Liver (tissue), 9 donors: ENCODE results near the gene HJURP. TPM values are rescaled to one million over a fixed set of nuclear protein-coding genes. Genes with fewer than 3 reads are reported as not detected.

Experiments
- DNase-seq: peaks from one replicate; pipeline ENCODE4 v3.0.0-alpha.2; 2017; ENCODE audit warnings: low spot score
- H3K27ac ChIP-seq, 2 donors: one replicate each; pipeline ENCODE4 v1.7.0; 2013; ENCODE audit warnings: inconsistent platforms in 2 of 2, low read length in 2 of 2, control low read depth in 1 of 2, low read depth in 1 of 2, mild to moderate bottlenecking in 1 of 2
- H3K27me3 ChIP-seq, 4 donors: one replicate each; pipeline versions ENCODE4 v1.6.1 to v1.7.0; 2013; ENCODE audit warnings: low read length in 3 of 4, inconsistent platforms in 1 of 4, mild to moderate bottlenecking in 1 of 4, moderate library complexity in 1 of 4; ENCODE audit not compliant: control insufficient read depth in 4 of 4, insufficient read depth in 4 of 4
- H3K36me3 ChIP-seq, 4 donors: one replicate each; pipeline versions ENCODE4 v1.6.1 to v1.7.0; 2013; ENCODE audit warnings: low read length in 3 of 4, mild to moderate bottlenecking in 3 of 4, low read depth in 1 of 4, moderate library complexity in 1 of 4; ENCODE audit not compliant: control insufficient read depth in 4 of 4, insufficient read depth in 3 of 4
- H3K4me1 ChIP-seq, 4 donors: one replicate each; pipeline versions ENCODE4 v1.6.1 to v1.7.0; 2013; ENCODE audit warnings: low read length in 3 of 4, mild to moderate bottlenecking in 3 of 4, moderate library complexity in 1 of 4; ENCODE audit not compliant: control insufficient read depth in 4 of 4, insufficient read depth in 4 of 4
- H3K4me3 ChIP-seq, 3 donors: one replicate each; pipeline versions ENCODE4 v1.6.1 to v1.7.0; 2013; ENCODE audit warnings: low read length in 3 of 3, control low read depth in 1 of 3, low read depth in 1 of 3, mild to moderate bottlenecking in 1 of 3
- H3K9ac ChIP-seq, 2 donors: one replicate each; pipeline ENCODE4 v1.7.0; 2013; ENCODE audit warnings: low read length in 2 of 2, mild to moderate bottlenecking in 2 of 2, moderate library complexity in 2 of 2, control low read depth in 1 of 2, low read depth in 1 of 2
- H3K9me3 ChIP-seq, 4 donors: one replicate each; pipeline versions ENCODE4 v1.6.1 to v1.7.0; 2013; ENCODE audit warnings: low read length in 3 of 4; ENCODE audit not compliant: control insufficient read depth in 4 of 4
- EGR1 ChIP-seq, 2 donors: IDR thresholded peaks; 2 replicates each; pipeline ENCODE4 v1.6.1; 2016 to 2018; ENCODE audit warnings: antibody characterized with exemption in 2 of 2, low read depth in 2 of 2
- FOXA1 ChIP-seq: IDR thresholded peaks from 2 replicates; pipeline ENCODE4 v1.6.1; 2016; ENCODE audit warnings: antibody characterized with exemption
- FOXA2 ChIP-seq: IDR thresholded peaks from 2 replicates; pipeline ENCODE4 v1.6.1; 2016; ENCODE audit warnings: antibody characterized with exemption
- GABPA ChIP-seq, 2 donors: IDR thresholded peaks in 1 of 2; conservative IDR thresholded peaks in 1 of 2; 2 replicates each; pipeline ENCODE4 v1.6.1; 2016; ENCODE audit warnings: antibody characterized with exemption in 2 of 2, mild to moderate bottlenecking in 1 of 2, moderate library complexity in 1 of 2
- HNF4G ChIP-seq: IDR thresholded peaks from 2 replicates; pipeline ENCODE4 v1.6.1; 2016; ENCODE audit warnings: antibody characterized with exemption
- JUND ChIP-seq, 2 donors: IDR thresholded peaks; 2 replicates each; pipeline ENCODE4 v1.6.1; 2016; ENCODE audit warnings: antibody characterized with exemption in 2 of 2
- NR2F2 ChIP-seq: IDR thresholded peaks from 2 replicates; pipeline ENCODE4 v1.6.1; 2016; ENCODE audit warnings: antibody characterized with exemption
- REST ChIP-seq: IDR thresholded peaks from 2 replicates; pipeline ENCODE4 v1.6.1; 2016; ENCODE audit warnings: antibody characterized with exemption, mild to moderate bottlenecking
- RXRA ChIP-seq, 2 donors: IDR thresholded peaks; 2 replicates each; pipeline ENCODE4 v1.6.1; 2017 to 2018; ENCODE audit warnings: antibody characterized with exemption in 2 of 2, mild to moderate bottlenecking in 1 of 2
- SP1 ChIP-seq: IDR thresholded peaks from 2 replicates; pipeline ENCODE4 v1.6.1; 2018; ENCODE audit warnings: antibody characterized with exemption, mild to moderate bottlenecking
- YY1 ChIP-seq: IDR thresholded peaks from 2 replicates; pipeline ENCODE4 v1.6.1; 2016; ENCODE audit warnings: antibody characterized with exemption, mild to moderate bottlenecking
- WGBS: extraction: QIAGEN DNeasy Blood & Tissue Kit; methylation state at CpG from one replicate; pipeline ENCODE4 v1.1.7; 2013; 5-methylcytosine and 5-hydroxymethylcytosine counted together
- polyA plus RNA-seq, 2 donors: library from polyadenylated mRNA; stranded (reverse) in 1 of 2; unstranded in 1 of 2; fragments of 200-250 nt in 1 of 2; fragments of >200 nt in 1 of 2; fragmentation: Nextera tagmentation in 1 of 2; extraction: Ambion mirVana in 1 of 2; gene quantifications; one replicate each; pipeline versions ENCODE4 v1.2.1 to v1.2.3, GENCODE V29; 2013 to 2015
- total RNA-seq, 2 donors: library from RNA; depleted of rRNA; stranded (reverse); fragments of >200 nt; gene quantifications; one replicate each; pipeline ENCODE4 v1.2.3, GENCODE V29; 2014
- TF ChIP-seq, protein P1 (sequence below): IDR thresholded peaks from 2 replicates; pipeline ENCODE4 v1.6.1; 2016; ENCODE audit warnings: antibody characterized with exemption
- TF ChIP-seq, protein P2 (sequence below): fragments of 150-350 bp; IDR thresholded peaks from 2 replicates; pipeline ENCODE4 v1.5.1; 2017; ENCODE audit warnings: improper control_type of control experiment, low read depth, low read length; ENCODE audit not compliant: missing input control
- donor health status: healthy.
- donor health status: healthy.
- donor health status: healthy.
- donor health status: healthy.
- donor health status: healthy.

The HJURP gene
- total and polyA plus RNA-seq, 4 donors, result 0.08 to 32.9 (median 1.4) TPM

DNA sequence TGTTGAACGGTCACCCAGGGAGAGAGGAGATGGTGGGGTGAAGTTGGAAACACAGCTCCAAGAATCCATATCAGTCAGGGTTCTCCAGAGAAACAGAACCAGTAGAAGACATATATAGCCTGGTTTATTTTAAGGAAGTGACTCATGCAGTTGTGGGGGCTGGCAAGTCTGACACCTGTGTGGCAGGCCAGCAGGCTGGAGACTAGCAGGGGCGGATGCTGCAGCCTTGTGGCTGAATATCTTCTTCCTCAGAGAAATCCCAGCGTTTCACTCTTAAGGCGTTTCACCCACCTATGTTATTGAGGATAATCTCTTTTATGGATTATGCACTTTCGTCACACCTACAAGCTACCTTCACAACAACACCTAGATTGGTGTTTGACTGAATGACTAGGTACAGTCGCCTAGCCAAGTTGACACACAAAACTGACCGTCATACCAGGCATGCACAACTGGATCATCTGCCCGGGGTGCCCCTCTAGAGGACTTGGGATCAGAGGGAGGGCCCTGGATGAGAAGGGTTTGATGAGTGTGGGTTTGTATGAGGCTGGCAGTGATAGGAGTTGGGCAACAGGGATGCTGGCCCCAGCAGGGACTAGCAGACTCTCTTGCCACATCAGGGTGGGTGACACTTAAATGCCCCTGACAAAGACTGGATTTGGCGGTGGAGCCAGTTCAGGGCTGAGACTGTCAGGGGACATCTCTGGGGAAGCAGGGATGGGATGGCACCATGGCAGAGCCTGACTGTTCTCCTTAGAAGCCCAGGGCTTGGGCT is 52.8 kb downstream of the HJURP start:
- Histone ChIP-seq H3K4me3 (no peak overlapping the region), H3K9me3 (no peaks in the 10 kb centered on the region), H3K27me3 (no peaks in the 10 kb centered on the region), H3K27ac (no peak overlapping the region), H3K36me3 (no peaks in the 10 kb centered on the region), H3K4me1 (no peaks in the 10 kb centered on the region), H3K9ac (no peak overlapping the region)
- WGBS, result 81% methylated on average over 9 of the region's 9 CpGs
- peak; percentile 27 for DNase-seq
- TF ChIP-seq JUND (IDR thresholded peaks at IDR 0.05) (no peak), HNF4G (no peak), EGR1 (IDR thresholded peaks at IDR 0.05; ENCODE audit: low read depth in 2 of 2) (no peak), FOXA1 (no peak), NR2F2 (no peak), SP1 (no peak), GABPA (IDR thresholded peaks at IDR 0.05 in 1 of 2, conservative IDR thresholded peaks at IDR 0.05 in 1 of 2) (no peak), REST (no peak)
- TF ChIP-seq, protein P1, sequence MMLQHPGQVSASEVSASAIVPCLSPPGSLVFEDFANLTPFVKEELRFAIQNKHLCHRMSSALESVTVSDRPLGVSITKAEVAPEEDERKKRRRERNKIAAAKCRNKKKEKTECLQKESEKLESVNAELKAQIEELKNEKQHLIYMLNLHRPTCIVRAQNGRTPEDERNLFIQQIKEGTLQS, result no peak
- TF ChIP-seq, protein P2, sequence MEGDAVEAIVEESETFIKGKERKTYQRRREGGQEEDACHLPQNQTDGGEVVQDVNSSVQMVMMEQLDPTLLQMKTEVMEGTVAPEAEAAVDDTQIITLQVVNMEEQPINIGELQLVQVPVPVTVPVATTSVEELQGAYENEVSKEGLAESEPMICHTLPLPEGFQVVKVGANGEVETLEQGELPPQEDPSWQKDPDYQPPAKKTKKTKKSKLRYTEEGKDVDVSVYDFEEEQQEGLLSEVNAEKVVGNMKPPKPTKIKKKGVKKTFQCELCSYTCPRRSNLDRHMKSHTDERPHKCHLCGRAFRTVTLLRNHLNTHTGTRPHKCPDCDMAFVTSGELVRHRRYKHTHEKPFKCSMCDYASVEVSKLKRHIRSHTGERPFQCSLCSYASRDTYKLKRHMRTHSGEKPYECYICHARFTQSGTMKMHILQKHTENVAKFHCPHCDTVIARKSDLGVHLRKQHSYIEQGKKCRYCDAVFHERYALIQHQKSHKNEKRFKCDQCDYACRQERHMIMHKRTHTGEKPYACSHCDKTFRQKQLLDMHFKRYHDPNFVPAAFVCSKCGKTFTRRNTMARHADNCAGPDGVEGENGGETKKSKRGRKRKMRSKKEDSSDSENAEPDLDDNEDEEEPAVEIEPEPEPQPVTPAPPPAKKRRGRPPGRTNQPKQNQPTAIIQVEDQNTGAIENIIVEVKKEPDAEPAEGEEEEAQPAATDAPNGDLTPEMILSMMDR, result no peak

GRCh38 chr2:233800208-233800607 is 54.1 kb downstream of the HJURP start:
- TF ChIP-seq JUND (IDR thresholded peaks at IDR 0.05), result no peak
- no peak for TF ChIP-seq FOXA2

DNA sequence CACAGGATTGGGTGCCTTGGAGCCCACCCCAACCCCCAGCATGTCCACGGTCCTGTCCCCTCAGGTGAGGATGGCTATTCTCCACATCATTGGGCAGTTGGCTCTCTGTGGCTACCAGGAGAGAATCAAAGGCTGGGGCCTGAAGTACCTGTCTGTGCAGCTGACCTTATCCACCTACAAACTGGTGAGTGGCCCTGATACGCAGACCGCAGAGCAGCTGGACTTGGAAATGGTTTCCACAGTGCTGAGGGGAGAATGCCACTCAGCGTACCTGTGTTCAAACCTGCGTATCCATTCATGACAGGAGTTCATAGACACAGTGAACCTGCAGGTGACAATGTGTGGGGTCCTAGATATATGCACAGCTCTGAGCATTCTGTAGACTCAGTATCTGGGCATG is 54.6 kb downstream of the HJURP start:
- H3K4me3 ChIP-seq, result no peak overlapping the region
- H3K27me3 ChIP-seq, result no peaks in the 10 kb centered on the region
- H3K27ac ChIP-seq, result no peak overlapping the region
- TF ChIP-seq SP1, result no peak
- TF ChIP-seq YY1, result no peak
- TF ChIP-seq RXRA (IDR thresholded peaks at IDR 0.05), result no peak
- H3K36me3 ChIP-seq, result no peaks in the 10 kb centered on the region
- no peak overlapping the region for H3K9ac ChIP-seq
- H3K4me1 ChIP-seq, result no peaks in the 10 kb centered on the region
- no peaks in the 10 kb centered on the region for H3K9me3 ChIP-seq
- peak; percentile 20 for DNase-seq
- 72% methylated on average over 5 of the region's 5 CpGs for WGBS

More at GRCh38 chr2:233800208-233800607, 54.1 kb downstream of the HJURP start:
- Histone ChIP-seq H3K9me3 (no peaks in the 10 kb centered on the region), H3K9ac (no peak overlapping the region), H3K27me3 (no peaks in the 10 kb centered on the region), H3K4me1 (no peaks in the 10 kb centered on the region), H3K27ac (no peak overlapping the region), H3K4me3 (no peak overlapping the region), H3K36me3 (no peaks in the 10 kb centered on the region)
- DNase-seq, result peak; percentile 12
- WGBS, result 80% methylated on average over 7 of the region's 7 CpGs
